Tibial nerve (tissue), 4 donors: ENCODE data around the gene C1GALT1C1L. TPM values are rescaled to one million over a fixed set of nuclear protein-coding genes. Genes with fewer than 3 reads are reported as not detected.
"Not testable (repeated sequence)": the region's sequence is repeated elsewhere in the genome, so short reads cannot be mapped to it uniquely, and the experiment has no call there.

Experiments used
- DNase-seq, 2 donors: peaks; one replicate each; pipeline ENCODE4 v3.0.0-alpha.2; 2019; ENCODE audit warnings: low spot score in 2 of 2
- H3K27ac ChIP-seq, 4 donors: fragments of 200-600 bp; sonication (generic) in 3 of 4; one replicate each; pipeline ENCODE4 v1.5.1; 2017 to 2019; ENCODE audit warnings: mild to moderate bottlenecking in 1 of 4
- H3K27me3 ChIP-seq, 2 donors: fragments of 200-600 bp; sonication (generic) in 1 of 2; one replicate each; pipeline versions ENCODE4 v1.5.1 to v1.6.0; 2017 to 2019
- H3K36me3 ChIP-seq, 3 donors: fragments of 200-600 bp; sonication (generic); one replicate each; pipeline ENCODE4 v1.5.1; 2018 to 2019
- H3K4me1 ChIP-seq, 4 donors: fragments of 200-600 bp; sonication (generic) in 3 of 4; one replicate each; pipeline ENCODE4 v1.5.1; 2017 to 2019
- H3K4me3 ChIP-seq, 4 donors: fragments of 200-600 bp; sonication (generic) in 3 of 4; one replicate each; pipeline ENCODE4 v1.5.1; 2017 to 2019; ENCODE audit warnings: mild to moderate bottlenecking in 1 of 4, moderate library complexity in 1 of 4
- H3K9me3 ChIP-seq, 4 donors: fragments of 200-600 bp; sonication (generic) in 3 of 4; one replicate each; pipeline ENCODE4 v1.5.1; 2017 to 2019
- CTCF ChIP-seq, 5 experiments: fragments of 200-600 bp in 3 of 5; fragments of 450-650 bp in 2 of 5; sonication (generic) in 3 of 5; IDR thresholded peaks; one replicate each; pipeline ENCODE4 v1.5.1; 2016 to 2019; ENCODE audit warnings: antibody characterized with exemption in 5 of 5, mild to moderate bottlenecking in 3 of 5, moderate library complexity in 2 of 5
- EP300 ChIP-seq, 2 donors: sonication (generic); formaldehyde crosslinking; IDR thresholded peaks; one replicate each; pipeline ENCODE4 v1.6.1; 2017; ENCODE audit warnings: antibody characterized with exemption in 2 of 2, mild to moderate bottlenecking in 1 of 2
- POLR2A ChIP-seq, 2 donors: fragments of 450-650 bp; IDR thresholded peaks; one replicate each; pipeline ENCODE4 v1.6.1; 2017; ENCODE audit warnings: antibody characterized with exemption in 2 of 2, mild to moderate bottlenecking in 2 of 2, moderate library complexity in 2 of 2
- WGBS, 2 donors: methylation state at CpG; one replicate each; pipeline ENCODE4 v1.1.5; 2018; 5-methylcytosine and 5-hydroxymethylcytosine counted together
- total RNA-seq, 4 donors: library from RNA; depleted of rRNA; stranded (reverse); fragments of >200 nt; gene quantifications; one replicate each; pipeline ENCODE4 v1.1.0, GENCODE V29; 2016

Gene C1GALT1C1L
- total RNA-seq, 4 donors from 2014 or later = 0.42 to 0.98 (median 0.87) TPM; not detected in 1

GRCh38 chr2:43636621-43637020 is 39.6 kb downstream of the C1GALT1C1L start:
- no peaks in the 10 kb centered on the region for H3K36me3 ChIP-seq
- 32 to 47% methylated on average over 8 to 10 of the region's 10 CpGs for WGBS, 2 donors
- H3K27ac ChIP-seq = peak overlapping the region in 1 of 4 donors; percentile 94
- peaks cover 0 to 4% (median 0%) of the 10 kb centered on the region in 4 donors for H3K9me3 ChIP-seq
- TF ChIP-seq CTCF (IDR thresholded peaks at IDR 0.05) = no peak
- TF ChIP-seq POLR2A (IDR thresholded peaks at IDR 0.05) = no peak
- TF ChIP-seq EP300 (IDR thresholded peaks at IDR 0.05) = no peak
- peaks cover 0 to 9% of the 10 kb centered on the region in 2 donors for H3K27me3 ChIP-seq
- no peak for DNase-seq
- peaks cover 0 to 25% (median 9%) of the 10 kb centered on the region in 4 donors for H3K4me1 ChIP-seq
- H3K4me3 ChIP-seq = peak overlapping the region; percentile 73 to 99 (median 92)

- H3K9me3 ChIP-seq, H3K27ac ChIP-seq, H3K4me3 ChIP-seq, DNase-seq, H3K36me3 ChIP-seq, H3K27me3 ChIP-seq: not testable (repeated sequence)
- 88 to 96% methylated on average over 12 of the region's 12 CpGs for WGBS, 2 donors
- peaks cover 0 to 25% (median 9%) of the 10 kb centered on the region in 4 donors for H3K4me1 ChIP-seq
These were observed 40.1 kb downstream of the C1GALT1C1L start for GRCh38 chr2:43636153-43636552.

GRCh38 chr2:43634604-43635306 is 41.5 kb downstream of the C1GALT1C1L start:
- 16 to 24% methylated on average over 6 of the region's 6 CpGs for WGBS, 2 donors
- H3K27me3 ChIP-seq = peaks cover 0 to 9% of the 10 kb centered on the region in 2 donors
- TF ChIP-seq CTCF (IDR thresholded peaks at IDR 0.05) (no peak), EP300 (IDR thresholded peaks at IDR 0.05) (peak in 1 of 2 donors; percentile 5), POLR2A (IDR thresholded peaks at IDR 0.05) (no peak)
- peak overlapping the region in 2 of 4 donors; percentile 60 to 63 for H3K27ac ChIP-seq
- H3K36me3 ChIP-seq = no peaks in the 10 kb centered on the region
- no peak for DNase-seq
- H3K4me3 ChIP-seq = peak overlapping the region in 1 of 4 donors; percentile 0
- peaks cover 0 to 25% (median 9%) of the 10 kb centered on the region in 4 donors for H3K4me1 ChIP-seq
- peaks cover 0 to 4% (median 0%) of the 10 kb centered on the region in 4 donors for H3K9me3 ChIP-seq

GRCh38 chr2:43631618-43632317 is 44.5 kb downstream of the C1GALT1C1L start:
- peaks cover 0 to 22% (median 6%) of the 10 kb centered on the region in 4 donors for H3K4me1 ChIP-seq
- no peaks in the 10 kb centered on the region for H3K36me3 ChIP-seq
- DNase-seq = no peak
- H3K4me3 ChIP-seq = no peak overlapping the region
- peaks cover 0 to 9% of the 10 kb centered on the region in 2 donors for H3K27me3 ChIP-seq
- H3K27ac ChIP-seq = no peak overlapping the region
- peaks cover 0 to 3% (median 0%) of the 10 kb centered on the region in 4 donors for H3K9me3 ChIP-seq
- WGBS, 2 donors = 49 to 58% methylated on average over 11 of the region's 11 CpGs
- TF ChIP-seq CTCF (IDR thresholded peaks at IDR 0.05) = no peak
- no peak for TF ChIP-seq POLR2A (IDR thresholded peaks at IDR 0.05)
- TF ChIP-seq EP300 (IDR thresholded peaks at IDR 0.05) = no peak

Other genes with a start within 250 kb of the C1GALT1C1L start
- 10 to 100 TPM; 35.7 to 49.2 (median 47.4) TPM for gene THADA, start 80.4 kb downstream of the C1GALT1C1L start, total RNA-seq
- 10 to 100 TPM; 44.6 to 78.7 (median 48.0) TPM for gene PLEKHH2, start 39.2 kb downstream of the C1GALT1C1L start, total RNA-seq
- 10 to 100 TPM; 19.5 to 37.3 (median 33.1) TPM for gene DYNC2LI1, start 97.6 kb upstream of the C1GALT1C1L start, total RNA-seq
- not detected for gene ABCG5, start 162.4 kb upstream of the C1GALT1C1L start, total RNA-seq
- not detected for gene ABCG8, start 162.5 kb upstream of the C1GALT1C1L start, total RNA-seq